Hepatocyte (in vitro differentiated cells): ENCODE measurements around the gene CLEC2A.

Experiments used
- CTCF ChIP-seq: fragments of 200-600 bp; sonication (generic); IDR thresholded peaks from 2 replicates; pipeline ENCODE4 v1.5.1; 2016; ENCODE audit warnings: antibody characterized with exemption, mild to moderate bottlenecking; ENCODE audit not compliant: poor library complexity
- EZH2 ChIP-seq: fragments of 200-600 bp; sonication (generic); IDR thresholded peaks from 2 replicates; pipeline ENCODE4 v1.6.1; 2016; ENCODE audit warnings: antibody characterized with exemption, mild to moderate bottlenecking, borderline replicate concordance
- EZH2phosphoT487 ChIP-seq: fragments of 200-600 bp; sonication (generic); IDR thresholded peaks from one replicate; pipeline ENCODE4 v1.6.1; 2018; ENCODE audit warnings: antibody characterized with exemption, mild to moderate bottlenecking, low read depth, moderate library complexity; ENCODE audit not compliant: unreplicated experiment, severe bottlenecking

- TF ChIP-seq CTCF (no peak), EZH2phosphoT487 (no peak), EZH2 (no peak)
Observed at GRCh38 chr12:9935026-9935425, 2.9 kb upstream of the CLEC2A start.
